ENCODE measurements around the gene PLLP.

GRCh38 chr16:57224651-57225335, 59.7 kb downstream of the PLLP start:
- TF ChIP-seq, protein P1, sequence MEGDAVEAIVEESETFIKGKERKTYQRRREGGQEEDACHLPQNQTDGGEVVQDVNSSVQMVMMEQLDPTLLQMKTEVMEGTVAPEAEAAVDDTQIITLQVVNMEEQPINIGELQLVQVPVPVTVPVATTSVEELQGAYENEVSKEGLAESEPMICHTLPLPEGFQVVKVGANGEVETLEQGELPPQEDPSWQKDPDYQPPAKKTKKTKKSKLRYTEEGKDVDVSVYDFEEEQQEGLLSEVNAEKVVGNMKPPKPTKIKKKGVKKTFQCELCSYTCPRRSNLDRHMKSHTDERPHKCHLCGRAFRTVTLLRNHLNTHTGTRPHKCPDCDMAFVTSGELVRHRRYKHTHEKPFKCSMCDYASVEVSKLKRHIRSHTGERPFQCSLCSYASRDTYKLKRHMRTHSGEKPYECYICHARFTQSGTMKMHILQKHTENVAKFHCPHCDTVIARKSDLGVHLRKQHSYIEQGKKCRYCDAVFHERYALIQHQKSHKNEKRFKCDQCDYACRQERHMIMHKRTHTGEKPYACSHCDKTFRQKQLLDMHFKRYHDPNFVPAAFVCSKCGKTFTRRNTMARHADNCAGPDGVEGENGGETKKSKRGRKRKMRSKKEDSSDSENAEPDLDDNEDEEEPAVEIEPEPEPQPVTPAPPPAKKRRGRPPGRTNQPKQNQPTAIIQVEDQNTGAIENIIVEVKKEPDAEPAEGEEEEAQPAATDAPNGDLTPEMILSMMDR (IDR thresholded peaks at IDR 0.05) = no peak
- TF ChIP-seq EZH2 (IDR thresholded peaks at IDR 0.05; ENCODE audit: borderline replicate concordance, insufficient read depth, low read depth, low read length, poor library complexity, severe bottlenecking) = no peak
